ACC112 (cell line): ENCODE measurements around the gene CSF2.

Source experiments
- H2AFZ ChIP-seq: fragments of 200-600 bp; sonication (generic); one replicate; pipeline ENCODE4 v1.6.0; 2017; ENCODE audit warnings: antibody characterized with exemption, low read length; ENCODE audit not compliant: unreplicated experiment
- H3K27ac ChIP-seq: fragments of 200-600 bp; sonication (generic); 2 replicates; pipeline ENCODE4 v1.5.1; 2014; ENCODE audit warnings: low read depth, mild to moderate bottlenecking, antibody characterized with exemption, low read length, moderate library complexity
- H3K27me3 ChIP-seq: fragments of 200-600 bp; sonication (generic); 2 replicates; pipeline ENCODE4 v1.6.1; 2014; ENCODE audit warnings: mild to moderate bottlenecking, antibody characterized with exemption, low read length, moderate library complexity, mixed read lengths; ENCODE audit not compliant: insufficient read depth
- H3K36me3 ChIP-seq: fragments of 200-600 bp; sonication (generic); 2 replicates; pipeline ENCODE4 v1.6.1; 2016; ENCODE audit warnings: mild to moderate bottlenecking, antibody characterized with exemption, low read length, moderate library complexity, mixed read lengths; ENCODE audit not compliant: insufficient read depth
- H3K4me1 ChIP-seq: fragments of 200-600 bp; sonication (generic); one replicate; pipeline ENCODE4 v1.6.1; 2016; ENCODE audit warnings: low read length, mixed read lengths; ENCODE audit not compliant: insufficient read depth, unreplicated experiment, control insufficient read depth
- H3K4me3 ChIP-seq: fragments of 200-600 bp; sonication (generic); 2 replicates; pipeline ENCODE4 v1.5.1; 2014; ENCODE audit warnings: mild to moderate bottlenecking, low read depth, low read length
- H3K79me2 ChIP-seq: fragments of 200-600 bp; sonication (generic); one replicate; pipeline ENCODE4 v1.6.0; 2016; ENCODE audit warnings: low read length; ENCODE audit not compliant: control insufficient read depth, unreplicated experiment, insufficient read depth

The CSF2 gene

DNA sequence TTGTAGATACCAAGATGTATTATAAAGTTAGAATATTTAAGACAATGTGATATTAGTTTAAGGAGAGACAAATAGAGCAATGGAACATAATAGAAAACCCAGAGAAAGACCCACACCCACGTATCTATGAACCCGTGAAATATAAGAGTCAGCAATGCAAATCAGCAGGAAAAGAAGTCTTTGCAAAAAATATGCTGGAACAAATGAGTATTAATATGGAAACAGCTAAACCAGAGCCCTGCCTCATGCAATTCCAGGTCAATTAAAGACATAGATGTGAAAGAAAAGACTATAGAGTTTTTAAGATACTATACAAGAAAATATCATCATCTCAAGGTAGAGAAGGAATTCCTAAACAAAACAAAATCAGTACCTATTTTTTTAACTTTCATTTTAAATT lies 36.2 kb upstream of the CSF2 start:
- Histone ChIP-seq H3K4me3 (no peak overlapping the region), H3K4me1 (no peaks in the 10 kb centered on the region), H3K79me2 (no peaks in the 10 kb centered on the region), H3K36me3 (no peaks in the 10 kb centered on the region), H2AFZ (no peak overlapping the region), H3K27me3 (peaks cover 90% of the 10 kb centered on the region), H3K27ac (no peak overlapping the region)

- H3K36me3 ChIP-seq, result no peaks in the 10 kb centered on the region
- H2AFZ ChIP-seq, result no peak overlapping the region
- H3K27ac ChIP-seq, result no peak overlapping the region
- H3K27me3 ChIP-seq, result peaks cover 68% of the 10 kb centered on the region
- no peak overlapping the region for H3K4me3 ChIP-seq
- H3K4me1 ChIP-seq, result no peaks in the 10 kb centered on the region
- no peaks in the 10 kb centered on the region for H3K79me2 ChIP-seq
These were observed 29.4 kb upstream of the CSF2 start for GRCh38 chr5:132044207-132044606.

DNA sequence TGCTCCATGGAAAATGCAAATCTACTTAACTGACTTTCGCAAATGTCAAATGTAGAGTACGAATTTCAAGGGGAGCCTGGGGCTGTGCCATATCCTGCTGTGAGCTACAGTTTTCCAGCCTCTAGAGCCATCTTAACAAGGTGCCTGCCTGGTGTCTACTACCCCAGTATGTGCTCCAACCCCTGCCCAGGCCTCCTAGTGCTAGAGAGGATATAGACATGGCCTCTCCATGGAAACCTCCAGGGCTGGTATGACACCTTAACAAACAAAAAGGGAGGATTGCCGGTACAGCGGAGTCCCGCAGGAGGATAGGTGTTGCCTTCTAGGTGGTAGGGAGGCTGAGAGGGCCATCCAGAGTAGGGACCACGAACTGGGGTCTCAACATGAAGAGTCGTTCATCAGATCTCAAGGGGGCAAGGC lies 26.7 kb upstream of the CSF2 start:
- H3K27me3 ChIP-seq, result peaks cover 66% of the 10 kb centered on the region
- no peak overlapping the region for H3K27ac ChIP-seq
- H3K4me1 ChIP-seq, result no peaks in the 10 kb centered on the region
- no peaks in the 10 kb centered on the region for H3K36me3 ChIP-seq
- H3K4me3 ChIP-seq, result no peak overlapping the region
- H3K79me2 ChIP-seq, result no peaks in the 10 kb centered on the region
- H2AFZ ChIP-seq, result no peak overlapping the region

DNA sequence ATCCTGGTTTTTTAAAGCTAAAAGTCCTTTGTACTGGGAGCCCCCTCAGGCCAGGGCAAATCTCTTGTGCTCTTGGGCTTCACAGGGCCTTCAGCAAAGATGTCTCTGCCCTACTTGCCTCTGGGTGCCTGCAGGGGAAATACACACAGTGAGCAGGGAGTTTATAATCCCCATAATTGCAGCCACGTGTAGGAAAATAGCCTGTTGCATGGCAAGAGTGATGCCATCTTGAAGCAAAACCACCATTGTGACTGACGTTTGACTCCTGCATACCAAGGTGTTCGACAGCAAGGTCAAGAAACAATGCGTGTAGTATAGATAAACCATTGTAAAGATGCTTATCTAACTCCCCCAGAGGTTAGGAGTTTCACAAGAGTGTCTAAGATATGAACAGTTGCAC lies 24.5 kb upstream of the CSF2 start:
- no peak overlapping the region for H2AFZ ChIP-seq
- peaks cover 54% of the 10 kb centered on the region for H3K27me3 ChIP-seq
- no peak overlapping the region for H3K27ac ChIP-seq
- no peaks in the 10 kb centered on the region for H3K79me2 ChIP-seq
- H3K4me1 ChIP-seq, result no peaks in the 10 kb centered on the region
- no peaks in the 10 kb centered on the region for H3K36me3 ChIP-seq
- H3K4me3 ChIP-seq, result no peak overlapping the region

DNA sequence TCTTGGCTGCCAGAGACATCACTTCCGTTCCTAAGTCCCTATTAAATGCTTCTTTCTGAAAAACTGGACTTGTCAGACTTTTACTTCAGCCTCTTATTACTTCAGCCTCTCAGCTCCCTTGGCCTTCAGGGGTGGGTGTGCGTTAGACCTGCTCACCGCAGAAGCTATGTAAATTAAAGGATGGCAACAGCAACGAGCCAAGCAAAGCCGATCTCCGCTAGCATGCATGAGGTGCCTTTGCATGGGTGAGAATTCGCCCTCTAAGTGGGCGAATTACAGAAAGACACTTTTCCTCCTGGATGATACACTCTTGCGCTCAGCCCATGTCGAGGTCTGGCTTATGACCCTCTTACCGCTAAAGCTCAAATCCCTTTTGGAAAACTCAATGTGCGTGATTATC lies 24.0 kb upstream of the CSF2 start:
- Histone ChIP-seq H3K27ac (no peak overlapping the region), H3K27me3 (peaks cover 49% of the 10 kb centered on the region), H3K79me2 (no peaks in the 10 kb centered on the region), H3K36me3 (no peaks in the 10 kb centered on the region), H3K4me3 (no peak overlapping the region), H2AFZ (no peak overlapping the region), H3K4me1 (no peaks in the 10 kb centered on the region)

GRCh38 chr5:132050136-132050535 lies 23.5 kb upstream of the CSF2 start:
- H3K27ac ChIP-seq, result no peak overlapping the region
- H3K79me2 ChIP-seq, result no peaks in the 10 kb centered on the region
- no peak overlapping the region for H3K4me3 ChIP-seq
- no peaks in the 10 kb centered on the region for H3K36me3 ChIP-seq
- no peaks in the 10 kb centered on the region for H3K4me1 ChIP-seq
- H2AFZ ChIP-seq, result no peak overlapping the region
- peaks cover 43% of the 10 kb centered on the region for H3K27me3 ChIP-seq

- Histone ChIP-seq H3K27ac (no peak overlapping the region), H2AFZ (no peak overlapping the region), H3K4me3 (no peak overlapping the region), H3K79me2 (no peaks in the 10 kb centered on the region), H3K27me3 (peaks cover 43% of the 10 kb centered on the region), H3K36me3 (no peaks in the 10 kb centered on the region), H3K4me1 (no peaks in the 10 kb centered on the region)
These were observed 22.7 kb upstream of the CSF2 start for GRCh38 chr5:132050661-132051552.

DNA sequence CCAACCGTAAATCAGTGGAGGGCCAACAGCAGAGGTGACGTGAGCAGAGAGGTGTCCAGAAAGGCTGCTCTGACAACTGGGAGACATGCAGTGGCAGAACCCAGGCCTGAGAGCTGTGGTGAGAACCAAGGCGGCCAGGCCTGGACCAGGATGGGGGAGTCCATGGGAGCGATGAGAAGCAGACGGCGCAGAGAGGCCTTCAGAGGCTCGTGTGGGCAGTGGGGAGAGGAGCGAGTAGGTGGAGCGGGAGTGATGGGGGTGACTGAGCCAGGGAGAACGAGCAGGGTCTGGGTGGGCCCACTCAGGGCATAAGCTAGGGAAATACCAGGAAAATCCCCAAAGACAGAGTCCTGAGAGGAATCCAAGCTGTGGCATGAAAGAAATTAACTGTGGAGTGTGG lies 21.1 kb upstream of the CSF2 start:
- H3K36me3 ChIP-seq, result no peaks in the 10 kb centered on the region
- no peaks in the 10 kb centered on the region for H3K4me1 ChIP-seq
- peaks cover 43% of the 10 kb centered on the region for H3K27me3 ChIP-seq
- H2AFZ ChIP-seq, result no peak overlapping the region
- H3K27ac ChIP-seq, result no peak overlapping the region
- H3K79me2 ChIP-seq, result no peaks in the 10 kb centered on the region
- H3K4me3 ChIP-seq, result no peak overlapping the region

DNA sequence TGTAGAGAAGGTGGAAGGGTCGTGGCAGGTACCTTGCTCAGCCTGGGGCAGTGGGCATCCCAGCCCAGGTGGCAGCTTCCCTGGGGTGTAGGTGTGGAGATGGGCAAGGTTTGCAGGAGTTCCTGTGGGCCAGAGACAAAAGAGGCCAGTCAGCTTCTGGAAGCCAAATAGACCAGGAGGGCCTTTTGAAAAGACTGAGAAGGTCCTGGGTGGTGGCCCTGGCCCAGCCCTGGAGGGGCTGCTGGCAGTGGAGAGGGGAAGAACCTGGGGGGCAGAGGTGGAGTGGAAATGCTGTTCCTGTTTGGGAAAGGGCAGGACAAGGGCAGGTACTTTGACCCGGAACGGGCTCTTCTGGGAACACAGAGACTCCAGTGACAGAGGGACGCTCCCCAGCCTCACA lies 20.1 kb upstream of the CSF2 start:
- no peak overlapping the region for H2AFZ ChIP-seq
- no peak overlapping the region for H3K27ac ChIP-seq
- H3K79me2 ChIP-seq, result no peaks in the 10 kb centered on the region
- H3K27me3 ChIP-seq, result peaks cover 42% of the 10 kb centered on the region
- no peak overlapping the region for H3K4me3 ChIP-seq
- no peaks in the 10 kb centered on the region for H3K36me3 ChIP-seq
- H3K4me1 ChIP-seq, result no peaks in the 10 kb centered on the region

DNA sequence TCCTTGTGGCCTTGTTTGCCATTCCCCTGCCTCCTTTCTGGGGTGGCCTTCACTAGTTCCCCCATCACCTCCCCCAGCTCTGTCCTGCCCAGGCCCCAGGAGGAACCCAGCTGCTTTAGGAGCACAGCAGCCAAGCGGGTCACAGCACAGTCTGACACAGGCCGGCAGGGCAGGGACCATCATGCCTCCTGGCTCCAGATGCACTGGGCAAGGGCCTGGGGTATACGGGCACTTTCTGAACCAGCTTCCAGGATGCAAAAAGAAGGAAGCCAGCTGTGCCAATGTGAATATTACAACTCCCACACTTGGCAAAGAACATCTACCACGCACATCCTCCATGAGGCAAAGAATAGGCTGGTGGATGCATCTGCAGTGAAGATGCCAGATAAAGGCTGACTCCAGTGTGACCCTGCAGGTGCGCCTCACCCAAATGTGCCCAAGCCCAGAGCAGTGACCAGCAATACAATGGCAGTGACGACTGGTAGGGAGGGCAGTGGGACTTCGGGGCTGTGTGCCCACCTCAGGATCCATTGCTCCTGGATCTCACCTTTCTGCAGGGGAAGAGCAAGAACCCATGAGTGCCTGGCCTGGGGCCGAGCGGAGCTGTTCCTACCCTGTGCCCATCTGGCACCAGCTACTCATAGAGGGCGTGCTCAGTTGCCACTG lies 19.4 kb upstream of the CSF2 start:
- Histone ChIP-seq H3K36me3 (no peaks in the 10 kb centered on the region), H3K4me1 (no peaks in the 10 kb centered on the region), H3K79me2 (no peaks in the 10 kb centered on the region), H3K27me3 (peaks cover 36% of the 10 kb centered on the region), H3K27ac (no peak overlapping the region), H2AFZ (no peak overlapping the region), H3K4me3 (no peak overlapping the region)
